ENCODE results near the gene TBCD. TPM values are rescaled to one million over a fixed set of nuclear protein-coding genes. Genes with fewer than 3 reads are reported as not detected.
A peak's percentile ranks its signal among the peaks of the same experiment; 100 is the strongest.

The TBCD gene
- total and polyA plus RNA-seq, 9 of the 15 experiments (the other 6 are each of a cell fraction or from before 2014, with no cell fraction given): 8.9 to 98.5 (median 28.0) TPM

DNA sequence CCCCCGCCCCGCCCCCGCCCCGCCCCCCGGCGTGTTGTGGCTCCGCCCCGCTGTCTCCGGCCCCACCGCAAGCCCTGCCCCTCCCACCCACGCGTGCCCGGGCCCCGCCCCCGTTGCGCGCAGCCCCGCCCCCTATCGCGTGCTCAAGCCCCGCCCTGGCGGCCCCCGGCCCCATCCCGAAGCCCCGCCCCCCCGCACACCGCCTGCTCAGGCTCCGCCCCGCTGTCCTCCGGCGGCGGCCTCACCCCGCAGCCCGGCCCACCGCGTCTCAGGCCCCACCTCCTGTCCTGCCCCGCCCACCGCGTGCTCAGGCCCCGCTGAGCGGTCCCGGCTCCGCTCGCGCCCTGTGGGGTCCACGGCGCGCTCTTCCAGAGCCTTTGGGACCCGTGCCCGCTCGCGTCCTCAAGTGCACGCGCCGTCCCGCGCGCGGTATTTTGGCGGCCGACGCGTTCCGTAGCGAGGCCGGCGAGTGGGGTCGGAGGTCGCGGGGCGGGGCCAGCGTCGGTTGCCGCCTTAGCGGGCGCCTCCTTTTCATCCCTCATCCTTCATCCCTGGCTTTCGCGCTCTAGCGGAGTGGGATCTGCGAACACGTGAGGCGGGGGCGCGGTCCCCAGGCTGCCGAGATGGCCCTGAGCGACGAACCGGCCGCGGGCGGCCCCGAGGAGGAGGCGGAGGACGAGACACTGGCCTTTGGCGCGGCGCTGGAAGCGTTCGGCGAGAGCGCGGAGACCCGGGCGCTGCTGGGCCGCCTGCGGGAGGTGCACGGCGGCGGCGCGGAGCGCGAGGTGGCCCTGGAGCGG lies at the start of gene TBCD (continued):
- TF ChIP-seq KDM1A (IDR thresholded peaks at IDR 0.05): no peak; a peak in 1 of 4 replicates
- TF ChIP-seq, protein P1, sequence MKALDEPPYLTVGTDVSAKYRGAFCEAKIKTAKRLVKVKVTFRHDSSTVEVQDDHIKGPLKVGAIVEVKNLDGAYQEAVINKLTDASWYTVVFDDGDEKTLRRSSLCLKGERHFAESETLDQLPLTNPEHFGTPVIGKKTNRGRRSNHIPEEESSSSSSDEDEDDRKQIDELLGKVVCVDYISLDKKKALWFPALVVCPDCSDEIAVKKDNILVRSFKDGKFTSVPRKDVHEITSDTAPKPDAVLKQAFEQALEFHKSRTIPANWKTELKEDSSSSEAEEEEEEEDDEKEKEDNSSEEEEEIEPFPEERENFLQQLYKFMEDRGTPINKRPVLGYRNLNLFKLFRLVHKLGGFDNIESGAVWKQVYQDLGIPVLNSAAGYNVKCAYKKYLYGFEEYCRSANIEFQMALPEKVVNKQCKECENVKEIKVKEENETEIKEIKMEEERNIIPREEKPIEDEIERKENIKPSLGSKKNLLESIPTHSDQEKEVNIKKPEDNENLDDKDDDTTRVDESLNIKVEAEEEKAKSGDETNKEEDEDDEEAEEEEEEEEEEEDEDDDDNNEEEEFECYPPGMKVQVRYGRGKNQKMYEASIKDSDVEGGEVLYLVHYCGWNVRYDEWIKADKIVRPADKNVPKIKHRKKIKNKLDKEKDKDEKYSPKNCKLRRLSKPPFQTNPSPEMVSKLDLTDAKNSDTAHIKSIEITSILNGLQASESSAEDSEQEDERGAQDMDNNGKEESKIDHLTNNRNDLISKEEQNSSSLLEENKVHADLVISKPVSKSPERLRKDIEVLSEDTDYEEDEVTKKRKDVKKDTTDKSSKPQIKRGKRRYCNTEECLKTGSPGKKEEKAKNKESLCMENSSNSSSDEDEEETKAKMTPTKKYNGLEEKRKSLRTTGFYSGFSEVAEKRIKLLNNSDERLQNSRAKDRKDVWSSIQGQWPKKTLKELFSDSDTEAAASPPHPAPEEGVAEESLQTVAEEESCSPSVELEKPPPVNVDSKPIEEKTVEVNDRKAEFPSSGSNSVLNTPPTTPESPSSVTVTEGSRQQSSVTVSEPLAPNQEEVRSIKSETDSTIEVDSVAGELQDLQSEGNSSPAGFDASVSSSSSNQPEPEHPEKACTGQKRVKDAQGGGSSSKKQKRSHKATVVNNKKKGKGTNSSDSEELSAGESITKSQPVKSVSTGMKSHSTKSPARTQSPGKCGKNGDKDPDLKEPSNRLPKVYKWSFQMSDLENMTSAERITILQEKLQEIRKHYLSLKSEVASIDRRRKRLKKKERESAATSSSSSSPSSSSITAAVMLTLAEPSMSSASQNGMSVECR (CRISPR knock-in tag; IDR thresholded peaks at IDR 0.05): peak; percentile 75
- peak; percentile 80 for TF ChIP-seq RBFOX2 (IDR thresholded peaks at IDR 0.05; ENCODE audit: low read depth, low read length)
- TF ChIP-seq GABPB1 (CRISPR knock-in tag; IDR thresholded peaks at IDR 0.05): peak; percentile 76; the same call in 1 of the 2 replicates
- TF ChIP-seq, protein P2, sequence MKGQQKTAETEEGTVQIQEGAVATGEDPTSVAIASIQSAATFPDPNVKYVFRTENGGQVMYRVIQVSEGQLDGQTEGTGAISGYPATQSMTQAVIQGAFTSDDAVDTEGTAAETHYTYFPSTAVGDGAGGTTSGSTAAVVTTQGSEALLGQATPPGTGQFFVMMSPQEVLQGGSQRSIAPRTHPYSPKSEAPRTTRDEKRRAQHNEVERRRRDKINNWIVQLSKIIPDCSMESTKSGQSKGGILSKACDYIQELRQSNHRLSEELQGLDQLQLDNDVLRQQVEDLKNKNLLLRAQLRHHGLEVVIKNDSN (CRISPR knock-in tag; IDR thresholded peaks at IDR 0.05): peak; percentile 79
- TF ChIP-seq, protein P3, sequence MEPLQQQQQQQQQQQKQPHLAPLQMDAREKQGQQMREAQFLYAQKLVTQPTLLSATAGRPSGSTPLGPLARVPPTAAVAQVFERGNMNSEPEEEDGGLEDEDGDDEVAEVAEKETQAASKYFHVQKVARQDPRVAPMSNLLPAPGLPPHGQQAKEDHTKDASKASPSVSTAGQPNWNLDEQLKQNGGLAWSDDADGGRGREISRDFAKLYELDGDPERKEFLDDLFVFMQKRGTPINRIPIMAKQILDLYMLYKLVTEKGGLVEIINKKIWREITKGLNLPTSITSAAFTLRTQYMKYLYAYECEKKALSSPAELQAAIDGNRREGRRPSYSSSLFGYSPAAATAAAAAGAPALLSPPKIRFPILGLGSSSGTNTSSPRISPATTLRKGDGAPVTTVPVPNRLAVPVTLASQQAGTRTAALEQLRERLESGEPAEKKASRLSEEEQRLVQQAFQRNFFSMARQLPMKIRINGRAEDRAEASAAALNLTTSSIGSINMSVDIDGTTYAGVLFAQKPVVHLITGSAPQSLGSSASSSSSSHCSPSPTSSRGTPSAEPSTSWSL (CRISPR knock-in tag; IDR thresholded peaks at IDR 0.05; ENCODE audit: borderline replicate concordance): no peak
- TF ChIP-seq HDAC1 (IDR thresholded peaks at IDR 0.05): peak in 1 of 2 experiments; percentile 91; a peak in 3 of 4 replicates
- TF ChIP-seq, protein P4, sequence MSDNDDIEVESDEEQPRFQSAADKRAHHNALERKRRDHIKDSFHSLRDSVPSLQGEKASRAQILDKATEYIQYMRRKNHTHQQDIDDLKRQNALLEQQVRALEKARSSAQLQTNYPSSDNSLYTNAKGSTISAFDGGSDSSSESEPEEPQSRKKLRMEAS (CRISPR knock-in tag; IDR thresholded peaks at IDR 0.05): peak; percentile 97
- TF ChIP-seq NR2C1 (IDR thresholded peaks at IDR 0.05): peak; percentile 98
- TF ChIP-seq NR2C1 (tag; IDR thresholded peaks at IDR 0.05): peak; percentile 99
- TF ChIP-seq HDAC2 (IDR thresholded peaks at IDR 0.05): peak; percentile 49; the same call in 1 of the 2 replicates
- no peak for TF ChIP-seq SETDB1 (IDR thresholded peaks at IDR 0.05; ENCODE audit: low read length)
- TF ChIP-seq ZNF143 (CRISPR knock-in tag; IDR thresholded peaks at IDR 0.05): peak; percentile 50; the same call in 1 of the 2 replicates
- no peak for TF ChIP-seq PCBP1 (IDR thresholded peaks at IDR 0.05; ENCODE audit: low read depth, low read length, poor library complexity, severe bottlenecking)
- TF ChIP-seq, protein P5, sequence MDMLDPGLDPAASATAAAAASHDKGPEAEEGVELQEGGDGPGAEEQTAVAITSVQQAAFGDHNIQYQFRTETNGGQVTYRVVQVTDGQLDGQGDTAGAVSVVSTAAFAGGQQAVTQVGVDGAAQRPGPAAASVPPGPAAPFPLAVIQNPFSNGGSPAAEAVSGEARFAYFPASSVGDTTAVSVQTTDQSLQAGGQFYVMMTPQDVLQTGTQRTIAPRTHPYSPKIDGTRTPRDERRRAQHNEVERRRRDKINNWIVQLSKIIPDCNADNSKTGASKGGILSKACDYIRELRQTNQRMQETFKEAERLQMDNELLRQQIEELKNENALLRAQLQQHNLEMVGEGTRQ (CRISPR knock-in tag; IDR thresholded peaks at IDR 0.05): peak; percentile 41; the same call in 1 of the 2 replicates
- TF ChIP-seq MYBL2 (IDR thresholded peaks at IDR 0.05; ENCODE audit: low read depth): no peak
- no peak for TF ChIP-seq MYBL2 (CRISPR knock-in tag; IDR thresholded peaks at IDR 0.05; ENCODE audit: borderline replicate concordance)
- TF ChIP-seq MEIS2 (IDR thresholded peaks at IDR 0.05; ENCODE audit: partially characterized antibody): peak; percentile 27
- peak; percentile 48 for TF ChIP-seq RBM25 (IDR thresholded peaks at IDR 0.05; ENCODE audit: low read depth, low read length, severe bottlenecking)
